Stimulated activated CD8-positive, alpha-beta memory T cell treated with anti-CD3 and anti-CD28 coated beads, Interleukin-12 subunit alpha, Interleukin-12 subunit beta, amount 100 ng/mL, for 24 hours (primary cell): ENCODE measurements around the gene DNAH17.

Source experiments
- DNase-seq: peaks from one replicate; pipeline ENCODE4 v3.0.0-alpha.2; 2020; ENCODE audit errors: extremely low read depth

Gene DNAH17

DNA sequence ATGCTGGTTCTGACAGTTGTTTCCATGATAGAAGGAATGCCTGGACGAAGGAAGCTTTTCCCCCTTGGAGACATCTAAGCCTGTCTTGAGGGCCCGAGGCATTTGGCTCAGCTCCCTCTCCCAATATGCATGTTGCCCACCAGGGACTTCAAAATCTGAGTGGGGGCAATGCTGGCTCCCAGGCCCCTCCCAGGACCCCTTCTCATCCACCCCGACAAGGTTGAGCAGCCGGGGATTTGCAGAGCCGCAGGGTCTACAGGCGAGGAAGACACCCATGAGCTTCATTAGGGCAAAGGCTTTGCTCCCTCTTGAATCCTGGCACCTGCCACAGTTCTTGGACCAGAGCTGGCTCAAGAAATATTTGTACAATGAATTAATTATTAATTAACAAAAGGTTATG lies 25.1 kb upstream of the DNAH17 start:
- DNase-seq, result no peak

DNA sequence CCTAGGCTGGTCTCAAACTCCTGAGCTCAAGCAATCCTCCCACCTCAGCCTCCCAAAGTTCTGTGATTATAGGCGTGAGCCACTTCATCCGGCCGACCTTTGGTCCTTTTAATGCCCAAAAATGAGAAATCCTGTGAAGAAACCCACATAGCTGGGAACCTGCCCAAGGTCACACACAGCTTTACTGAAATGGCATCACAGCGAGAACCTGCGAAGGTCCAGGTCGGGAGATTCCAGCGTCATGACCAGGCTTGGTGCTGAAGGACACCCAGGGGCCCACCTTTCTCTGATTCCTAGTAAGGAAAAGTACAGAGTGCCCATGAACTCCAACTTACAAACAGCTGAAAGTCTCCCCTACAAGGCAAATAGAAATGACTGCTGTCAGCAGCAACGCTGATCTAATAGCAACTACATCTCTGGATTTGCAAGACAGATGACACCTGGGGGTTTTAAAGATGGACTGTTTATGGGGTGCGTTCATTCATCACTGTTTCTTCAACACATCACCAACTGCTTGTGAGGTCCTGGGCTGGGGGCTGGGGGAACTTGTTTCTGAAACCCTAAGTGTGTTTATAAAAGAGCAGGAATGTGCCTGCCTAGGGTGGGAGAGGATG lies 24.5 kb upstream of the DNAH17 start:
- no peak for DNase-seq

DNA sequence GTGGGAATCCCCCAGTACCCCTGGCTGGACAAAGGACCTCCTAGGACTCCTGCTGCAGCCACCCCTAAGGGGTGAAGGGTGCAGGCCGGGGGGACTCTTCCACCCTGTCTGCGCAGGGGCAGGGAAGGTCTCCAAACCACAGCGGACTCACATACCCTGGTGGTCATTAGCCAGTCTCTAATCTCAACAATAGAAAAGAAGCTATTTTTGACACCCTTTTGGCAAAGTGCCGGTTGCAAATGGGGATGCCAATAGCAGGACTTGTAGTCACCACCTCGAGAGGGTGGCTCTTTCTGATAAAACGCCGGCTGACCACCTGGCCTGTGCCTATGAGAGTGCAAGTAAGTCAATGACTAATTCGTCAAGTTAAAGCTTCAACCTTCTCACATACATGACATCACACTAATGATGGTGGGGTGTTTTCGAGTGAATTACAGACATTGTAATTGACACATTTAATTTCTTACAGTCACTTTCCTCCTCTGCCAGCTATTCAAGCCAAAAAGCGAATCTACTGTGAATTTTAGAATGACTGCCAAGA lies 23.1 kb upstream of the DNAH17 start:
- no peak for DNase-seq

DNA sequence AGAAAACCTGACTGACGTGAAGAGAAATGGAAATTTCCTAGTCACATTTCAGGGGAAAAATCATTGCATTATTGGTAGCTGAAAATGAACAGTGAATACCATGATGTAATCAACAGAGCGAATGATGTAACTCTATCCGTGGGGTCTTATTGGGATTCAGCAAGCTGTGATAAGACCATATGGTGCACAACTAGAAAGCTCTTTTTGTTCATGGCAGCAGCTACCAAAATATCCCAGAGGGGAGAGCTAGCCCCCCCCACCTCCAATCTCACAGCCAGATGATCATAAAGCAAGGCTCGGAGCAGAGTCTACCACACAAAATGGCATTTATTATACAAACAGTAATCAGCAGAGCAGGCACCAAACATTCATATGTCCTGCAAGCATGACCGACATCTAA lies 22.2 kb upstream of the DNAH17 start:
- DNase-seq, result no peak

DNA sequence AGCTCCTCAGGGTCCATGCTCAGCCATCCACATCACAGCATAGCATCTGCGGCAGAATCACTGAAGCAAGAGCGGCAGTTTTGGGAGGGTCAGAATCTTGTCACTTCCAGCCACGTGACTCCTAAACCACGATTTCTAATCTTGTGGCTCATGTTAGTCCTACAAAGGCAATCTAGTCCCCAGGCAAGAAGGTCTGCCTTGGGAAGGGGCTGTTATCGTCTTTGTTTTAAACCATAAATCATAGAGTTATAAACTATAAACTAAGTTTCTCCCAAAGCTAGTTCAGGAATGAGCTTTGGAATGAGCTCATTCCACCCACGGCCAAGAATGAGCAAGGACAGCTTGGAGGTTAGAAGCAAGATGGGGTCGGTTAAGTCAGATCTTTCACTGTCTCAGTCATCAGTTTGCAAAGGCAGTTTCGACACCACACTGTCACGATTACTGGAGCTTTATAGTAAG lies 20.8 kb upstream of the DNAH17 start:
- DNase-seq, result no peak

DNA sequence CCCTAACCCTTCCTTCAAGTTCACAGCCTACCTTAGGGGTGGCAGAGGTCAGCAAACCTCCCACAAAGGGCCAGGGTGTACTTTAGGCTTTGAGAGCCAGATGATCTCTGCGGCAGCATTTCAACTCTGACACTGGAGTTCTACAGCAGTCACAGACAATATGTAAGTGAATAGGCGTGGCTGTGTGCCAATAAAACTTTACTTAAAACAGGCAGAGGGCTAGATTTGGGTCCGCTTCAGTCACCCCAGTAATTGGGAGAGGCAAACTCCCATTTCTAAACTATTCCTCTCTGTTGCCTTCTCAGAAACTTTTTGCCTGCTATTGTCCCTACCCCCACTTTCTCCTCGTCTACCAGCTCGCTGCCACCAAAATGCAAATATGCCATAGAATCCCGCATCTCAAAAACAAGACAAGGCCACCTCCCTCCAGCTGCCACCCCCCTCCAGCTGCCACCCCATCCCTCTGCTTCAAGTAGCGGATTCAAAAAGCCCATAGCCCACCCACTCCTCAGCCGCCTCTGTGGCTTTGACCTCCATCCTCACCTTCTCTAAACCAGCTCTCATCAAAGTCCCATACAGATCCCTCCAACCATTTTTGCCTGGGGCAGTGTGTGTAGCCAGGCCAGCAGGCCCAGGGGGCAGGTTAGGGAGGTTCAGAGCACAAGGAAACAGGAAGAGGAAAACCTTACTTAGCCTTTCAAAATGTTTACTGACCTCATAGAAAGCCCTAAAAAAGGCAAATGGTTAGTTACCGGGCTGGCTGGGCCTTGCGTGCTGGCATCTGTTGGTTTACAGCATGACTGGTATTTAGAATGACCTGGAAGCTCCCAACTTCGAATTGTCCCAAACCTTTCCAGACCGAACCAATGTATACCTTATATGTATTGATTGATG lies 19.9 kb upstream of the DNAH17 start:
- DNase-seq, result no peak

DNA sequence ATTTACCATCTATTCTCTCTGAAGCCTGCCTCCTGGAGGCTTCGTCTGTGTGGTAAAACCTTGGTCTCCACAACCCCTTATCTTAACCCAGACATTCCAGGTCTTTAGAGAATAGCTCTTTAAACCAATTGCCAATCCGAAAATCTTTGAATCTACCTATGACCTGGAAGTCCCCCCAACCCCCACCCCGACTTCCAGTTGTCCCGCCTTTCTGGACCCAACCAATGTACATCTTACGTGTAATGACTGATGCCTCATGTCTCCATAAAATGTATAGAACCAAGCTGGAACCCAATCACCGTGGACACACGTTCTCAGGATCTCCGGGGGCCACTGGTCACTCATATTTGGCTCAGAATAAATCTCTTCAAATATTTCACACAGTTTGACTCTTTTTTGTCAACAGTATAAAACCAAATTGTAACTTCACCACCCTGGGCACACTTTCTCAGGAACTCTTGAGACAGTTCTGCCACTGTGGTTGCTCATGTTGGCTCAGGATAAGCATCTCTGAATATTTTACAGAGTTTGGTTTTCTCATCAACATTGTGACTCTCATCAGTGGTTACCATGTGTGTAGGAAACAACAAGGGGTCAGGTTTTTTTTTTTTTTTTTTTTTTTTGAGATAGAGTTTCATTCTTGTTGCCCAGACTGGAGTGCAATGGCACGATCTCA lies 18.1 kb upstream of the DNAH17 start:
- no peak for DNase-seq

DNA sequence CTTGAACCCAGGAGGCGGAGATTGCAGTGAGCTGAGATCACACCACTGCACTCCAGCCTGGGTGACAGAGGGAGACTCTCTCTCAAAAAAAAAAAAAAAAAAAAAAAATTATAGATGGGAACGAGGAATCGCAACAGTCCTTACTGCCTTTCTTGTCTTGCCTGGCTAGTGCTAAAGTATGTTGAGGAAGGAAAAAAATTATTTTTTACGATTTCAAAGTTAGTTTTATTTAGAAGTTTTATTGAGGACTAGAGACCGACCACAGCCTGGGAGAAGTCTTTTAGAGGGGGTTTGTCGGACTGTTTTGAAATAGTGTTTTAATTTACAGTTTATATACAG lies 15.8 kb upstream of the DNAH17 start:
- DNase-seq, result no peak

DNA sequence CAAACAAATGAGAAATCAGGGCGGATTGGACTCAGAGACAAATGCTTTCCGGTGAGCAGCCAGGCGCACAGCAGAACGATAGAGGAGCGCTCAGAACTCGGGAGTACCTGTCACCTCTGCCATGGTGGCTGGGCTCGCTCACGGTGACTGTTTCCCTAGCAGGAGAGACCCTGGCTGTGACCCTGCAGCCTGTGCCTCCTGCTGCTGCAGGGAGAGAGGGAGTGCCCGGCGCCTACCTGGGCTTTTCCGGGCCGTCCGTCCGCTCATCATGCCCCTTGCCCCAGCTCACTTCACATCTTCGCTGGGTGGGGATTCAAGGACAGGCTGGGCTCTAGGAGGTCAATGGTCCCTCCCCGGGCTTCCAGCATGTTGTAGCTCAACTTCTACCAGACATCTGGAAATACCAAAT lies 14.1 kb upstream of the DNAH17 start:
- no peak for DNase-seq

DNA sequence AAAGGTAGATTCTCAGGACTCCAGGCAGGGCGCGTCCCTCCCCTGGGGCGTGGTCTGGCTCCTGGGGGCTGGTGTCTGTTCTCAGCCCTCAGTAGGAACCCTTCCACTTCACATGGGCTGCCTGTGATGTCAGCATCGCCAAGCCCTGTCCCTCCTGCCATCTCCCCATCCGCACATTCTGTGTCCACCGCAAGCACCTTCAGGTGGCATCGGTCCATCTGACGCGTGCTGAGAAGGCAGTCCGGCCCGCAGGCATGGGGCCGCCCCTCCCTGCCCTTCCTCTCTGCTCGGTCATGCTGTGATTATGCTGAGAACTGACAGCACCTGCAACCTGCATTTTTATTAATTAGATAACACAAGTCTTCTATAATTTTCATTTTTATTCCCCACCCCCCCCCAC lies 12.7 kb upstream of the DNAH17 start:
- no peak for DNase-seq

DNA sequence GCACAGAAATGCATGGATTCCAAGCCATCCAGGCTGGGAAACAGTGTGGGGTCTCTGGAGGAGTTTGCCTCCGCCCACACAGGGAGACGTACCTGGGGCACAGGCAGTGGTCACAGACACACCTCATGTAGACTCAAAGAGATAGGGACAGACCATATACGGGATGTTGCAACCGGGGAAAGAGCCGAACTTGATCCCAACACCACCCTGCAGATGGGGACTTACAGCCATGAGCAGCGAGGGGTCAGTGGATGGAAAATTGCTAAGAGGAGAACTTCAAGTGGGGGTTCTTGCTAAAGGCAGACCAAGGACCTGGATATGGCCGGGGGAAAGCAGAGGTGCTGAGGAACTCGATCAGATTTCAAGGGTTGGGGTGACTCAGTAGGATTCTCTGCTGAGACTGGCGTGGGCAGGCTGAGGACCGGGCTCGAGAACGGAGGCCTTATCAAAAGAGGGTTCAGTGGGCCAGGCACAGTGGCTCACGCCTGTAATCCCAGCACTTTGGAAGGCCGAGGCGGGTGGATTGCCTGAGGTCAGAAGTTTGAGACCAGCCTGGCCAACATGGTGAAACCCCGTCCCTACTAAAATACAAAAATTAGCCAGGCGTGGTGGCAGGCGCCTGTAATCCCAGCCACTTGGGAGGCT lies 12.0 kb upstream of the DNAH17 start:
- DNase-seq, result no peak

DNA sequence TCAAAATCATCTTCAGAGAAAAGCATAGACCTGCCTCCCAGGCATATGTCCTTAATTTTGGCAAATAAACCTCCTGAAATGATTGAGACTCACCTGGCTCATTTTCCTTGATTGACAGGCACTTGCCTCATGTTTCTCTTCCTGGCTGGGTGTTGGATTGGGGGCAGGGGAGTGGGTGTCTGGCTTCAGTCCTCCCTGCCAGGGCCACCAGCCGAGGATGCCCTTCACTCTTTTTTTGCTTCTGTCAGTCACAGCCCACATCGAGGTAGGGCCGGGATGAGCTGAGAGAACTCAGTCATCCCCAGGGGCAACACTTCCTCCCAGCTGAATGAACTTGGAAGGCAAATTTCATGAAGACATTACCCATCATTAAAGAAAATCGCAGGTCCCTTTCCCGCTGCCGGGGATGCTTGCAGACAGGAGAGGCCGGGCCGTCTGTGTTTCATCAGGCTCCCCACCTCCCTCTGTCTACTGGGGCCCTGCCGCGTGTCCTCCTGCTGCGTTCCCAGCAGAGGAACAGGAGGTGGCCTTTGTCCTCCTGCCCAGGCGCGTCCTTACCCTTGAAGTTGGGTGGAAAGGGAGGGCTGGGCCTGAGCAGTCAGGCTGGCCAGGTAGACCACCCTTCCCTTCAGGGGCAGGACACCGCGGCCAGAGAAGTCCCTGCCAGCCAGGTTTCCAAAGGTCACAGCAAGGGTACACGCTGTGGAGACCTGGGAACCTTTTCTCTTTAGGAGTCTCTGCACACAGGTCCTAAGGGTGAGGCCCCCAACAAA lies 11.2 kb upstream of the DNAH17 start:
- DNase-seq, result no peak

DNA sequence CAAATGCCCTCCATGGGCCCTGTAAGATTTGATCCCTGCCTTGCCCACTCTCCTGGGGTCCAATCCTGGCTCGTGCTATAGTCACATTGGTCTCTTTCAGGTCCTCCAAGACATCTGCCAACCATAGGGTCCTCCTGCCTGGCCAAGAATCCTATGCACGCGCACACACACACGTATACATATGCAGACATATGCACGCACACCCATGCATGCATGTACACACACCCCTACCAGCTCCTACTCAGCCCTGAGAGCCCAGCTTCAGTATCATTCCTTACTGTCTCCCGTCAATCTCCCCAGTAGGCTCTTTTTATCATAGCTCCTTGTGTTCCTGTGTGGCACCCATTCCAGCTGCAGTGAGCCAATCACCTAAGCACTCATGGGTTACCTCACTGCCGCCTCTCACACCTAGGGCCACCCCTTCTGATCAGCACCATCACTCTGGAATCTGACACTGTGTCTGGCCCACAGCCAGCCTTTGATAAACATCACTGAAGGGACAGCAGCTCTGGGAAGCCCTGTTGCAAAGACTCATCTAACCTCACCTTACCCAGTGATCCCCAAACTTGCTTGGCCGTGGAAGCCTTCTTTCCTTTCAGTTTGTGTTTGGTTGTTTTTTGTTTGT lies 7.9 kb upstream of the DNAH17 start:
- DNase-seq, result no peak

DNA sequence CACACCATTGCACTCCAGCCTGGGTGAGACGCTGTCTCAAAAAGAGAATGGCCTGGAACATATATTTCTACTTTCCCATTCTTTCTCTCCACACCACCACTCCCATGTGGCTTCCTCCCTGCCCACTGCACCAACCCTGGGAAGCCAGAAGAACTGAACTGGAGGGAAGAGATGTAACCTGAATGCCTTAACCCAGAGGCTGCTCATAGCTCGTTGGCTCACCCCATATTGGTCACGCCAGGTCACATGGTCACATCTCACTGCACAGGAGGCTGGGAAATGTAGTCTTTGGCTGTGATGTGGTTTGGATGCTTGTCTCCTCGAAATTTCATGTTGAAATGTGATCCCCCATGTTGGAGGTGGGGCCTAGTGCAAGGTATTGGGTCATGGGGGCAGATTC lies 5.9 kb upstream of the DNAH17 start:
- no peak for DNase-seq

DNA sequence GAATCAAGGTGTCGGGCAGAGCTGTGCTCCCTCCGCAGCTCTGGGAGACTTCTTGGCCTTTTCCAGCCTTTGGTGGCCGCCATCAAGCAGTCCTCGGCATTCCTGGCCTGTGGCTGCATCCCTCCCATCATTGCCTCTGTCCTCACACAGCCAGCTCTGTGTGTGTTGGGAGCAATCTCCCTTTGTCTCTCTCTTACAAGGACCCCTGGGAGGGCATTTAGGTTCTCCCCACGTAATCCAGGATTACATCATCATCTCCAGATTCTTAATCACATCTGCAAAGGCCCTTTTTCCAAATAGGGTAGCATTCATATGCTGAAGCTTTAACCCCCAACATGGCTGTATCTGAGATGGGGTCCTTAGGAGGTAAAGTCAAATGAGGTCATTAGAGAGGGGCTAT lies 4.1 kb upstream of the DNAH17 start:
- no peak for DNase-seq

DNA sequence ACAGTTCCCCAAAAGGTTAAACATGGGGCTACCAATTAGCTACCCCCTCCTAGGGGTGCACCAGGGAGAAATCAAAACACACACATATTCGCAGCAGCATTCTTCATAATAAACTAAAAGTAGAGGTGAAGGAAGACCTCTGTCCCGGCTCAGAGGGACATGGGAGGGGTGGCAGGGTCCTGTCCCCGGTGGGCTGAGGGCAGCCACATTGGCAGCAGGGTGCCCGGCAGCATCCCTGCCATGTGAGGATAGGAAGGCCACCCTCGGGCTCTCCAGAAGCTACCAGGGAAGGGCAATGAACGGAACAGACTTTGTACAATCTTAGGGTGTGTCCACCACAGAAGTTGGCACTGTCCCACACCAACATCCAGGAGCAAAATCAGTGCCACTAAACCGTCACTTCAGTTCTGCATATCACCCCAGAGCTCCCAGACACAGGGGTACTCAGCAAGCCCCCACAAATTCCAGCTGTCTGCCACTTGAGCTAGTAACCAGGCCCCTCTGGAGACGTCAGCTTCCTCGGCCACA lies 3.1 kb upstream of the DNAH17 start:
- no peak for DNase-seq

DNA sequence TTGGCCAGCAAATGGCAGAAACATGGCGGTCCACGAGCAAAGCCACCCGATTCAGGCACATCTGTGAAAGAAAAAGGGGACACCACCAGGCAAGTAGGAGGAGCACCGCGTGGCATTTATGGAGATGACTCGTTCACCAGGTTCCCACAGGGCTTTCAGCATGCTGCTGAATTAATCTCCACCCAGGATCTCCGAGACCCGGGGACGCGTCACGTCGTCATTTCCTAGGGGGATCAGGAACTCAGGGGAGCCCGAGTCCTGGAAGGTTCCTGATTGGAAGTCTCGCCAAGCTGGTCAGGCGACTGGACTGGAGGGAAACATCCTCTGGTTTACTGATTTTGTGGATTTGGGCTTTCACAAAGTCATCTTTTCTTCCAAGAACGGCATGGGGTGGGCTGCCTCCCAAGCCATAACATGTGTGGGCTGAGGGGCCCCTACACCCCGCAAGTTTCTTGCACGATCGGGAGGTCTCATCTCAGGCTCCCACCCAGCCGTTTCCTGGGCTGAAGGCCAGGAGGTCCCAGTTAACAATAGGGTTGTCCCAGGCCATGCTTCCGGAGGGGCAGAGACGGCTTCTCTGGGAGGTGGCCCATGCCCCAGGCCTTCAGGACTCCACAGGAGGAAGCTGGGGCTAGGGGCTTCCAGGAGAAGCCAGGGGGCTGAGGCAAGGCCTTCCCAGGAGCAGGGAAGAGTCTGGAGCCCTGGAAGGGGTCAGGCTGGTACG lies 645 bp downstream of the DNAH17 start:
- DNase-seq, result no peak

DNA sequence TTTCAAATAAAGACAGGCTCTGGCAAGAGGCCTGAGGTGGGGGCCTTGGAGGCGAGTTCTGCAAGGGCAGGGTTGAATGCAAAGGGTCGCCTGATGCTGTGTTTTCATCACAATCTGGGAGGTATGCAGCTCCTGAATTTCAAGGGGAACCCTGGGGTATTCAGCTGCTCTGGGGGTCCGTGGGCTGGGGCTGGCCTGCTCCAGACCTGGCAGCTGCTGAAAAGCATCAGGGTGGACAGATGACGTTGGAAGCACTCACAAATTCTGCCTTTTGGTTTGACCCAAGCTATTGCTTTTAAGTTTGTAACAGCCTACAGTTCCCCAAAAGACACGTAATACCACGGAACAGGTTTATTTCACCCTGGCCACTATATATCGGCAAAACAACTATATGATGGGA lies 1.3 kb downstream of the DNAH17 start:
- no peak for DNase-seq

DNA sequence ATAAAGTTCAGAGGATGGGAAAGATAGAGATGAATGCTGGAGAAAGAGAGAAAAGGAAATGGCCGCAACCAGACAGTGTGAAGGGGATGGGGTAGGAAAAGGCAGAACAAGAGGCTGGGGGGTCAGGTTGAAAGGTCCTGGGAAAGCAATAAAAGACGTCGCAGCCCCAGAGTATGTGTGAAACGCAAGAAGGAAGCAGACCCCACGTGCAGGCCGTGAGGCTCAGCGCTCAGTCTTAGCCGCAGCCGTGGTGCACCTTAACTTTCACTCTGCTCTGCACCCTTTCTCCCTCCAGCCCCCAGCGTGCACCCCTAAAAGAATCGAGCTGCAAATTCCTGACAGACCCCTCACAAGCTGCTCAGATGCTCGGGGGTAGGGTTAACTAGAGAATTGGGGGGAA lies 1.9 kb downstream of the DNAH17 start:
- DNase-seq, result no peak

DNA sequence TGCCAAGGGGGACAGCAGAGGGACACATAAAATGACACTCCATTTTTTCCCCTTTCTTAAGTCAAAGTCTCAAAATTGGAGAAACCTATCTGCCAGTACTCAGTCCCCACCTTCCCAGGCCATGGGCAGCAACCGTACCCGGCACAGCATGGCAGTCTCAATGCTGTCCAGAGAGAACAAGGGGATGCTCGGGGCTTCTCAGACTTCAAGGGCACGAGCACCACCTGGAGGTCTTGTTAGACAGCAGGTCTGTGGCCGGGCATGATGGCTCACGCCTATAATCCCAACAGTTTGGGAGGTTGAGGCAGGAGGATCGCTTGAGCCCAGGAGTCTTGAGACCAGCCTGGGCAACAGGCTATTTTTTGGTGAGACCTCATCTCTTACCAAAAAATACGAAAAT lies 3.2 kb downstream of the DNAH17 start:
- no peak for DNase-seq
